HuH-7 (cell line): Measurements from ENCODE around the gene SAMD11.
"Not testable (repeated sequence)": the region's sequence is repeated elsewhere in the genome, so short reads cannot be mapped to it uniquely, and the experiment has no call there.

Experiments used
- DNase-seq: peaks from one replicate; pipeline ENCODE4 v3.0.0; 2011; ENCODE audit warnings: low spot score

SAMD11 gene

GRCh38 chr1:964691-965525, 41.2 kb downstream of the SAMD11 start:
- DNase-seq = no peak

- DNase-seq = no peak
These were observed 41.9 kb downstream of the SAMD11 start for GRCh38 chr1:965526-966134.

GRCh38 chr1:966135-966703, 42.5 kb downstream of the SAMD11 start, which contains the start of gene PLEKHN1:
Gene PLEKHN1, plus strand, starts transcription at chr1:966482. Its CDS starts 50 bp downstream, at chr1:966532.
- peak; percentile 78 for DNase-seq

GRCh38 chr1:966704-967300, 43.1 kb downstream of the SAMD11 start:
- peak; percentile 81 for DNase-seq

GRCh38 chr1:967466-968343, 44.0 kb downstream of the SAMD11 start:
- no peak for DNase-seq

GRCh38 chr1:969260-969855, 45.6 kb downstream of the SAMD11 start:
- no peak for DNase-seq

GRCh38 chr1:970242-970972, 46.7 kb downstream of the SAMD11 start:
- no peak for DNase-seq

GRCh38 chr1:970973-971730, 47.4 kb downstream of the SAMD11 start:
- no peak for DNase-seq

GRCh38 chr1:971751-972506, 48.2 kb downstream of the SAMD11 start:
- no peak for DNase-seq

GRCh38 chr1:972726-973458, 49.2 kb downstream of the SAMD11 start:
- DNase-seq = no peak

GRCh38 chr1:973459-974292, 50.0 kb downstream of the SAMD11 start:
- DNase-seq = no peak

- DNase-seq = no peak
These were observed 50.5 kb downstream of the SAMD11 start for GRCh38 chr1:974293-974640.

GRCh38 chr1:974687-975328, 51.1 kb downstream of the SAMD11 start:
- DNase-seq = no peak

GRCh38 chr1:975365-975764, 51.6 kb downstream of the SAMD11 start:
- no peak for DNase-seq

GRCh38 chr1:975896-976683, 52.4 kb downstream of the SAMD11 start:
- DNase-seq = peak; percentile 91

GRCh38 chr1:976791-977190, 53.1 kb downstream of the SAMD11 start:
- DNase-seq = not testable (repeated sequence)
